KOPT-K1 (cell line): ENCODE measurements around the gene CRMP1.

Source experiments
- H3K27ac ChIP-seq: fragments of 200-600 bp; sonication (generic); 2 replicates; pipeline ENCODE4 v1.5.1; 2016; ENCODE audit warnings: antibody characterized with exemption, mild to moderate bottlenecking, low read depth, low read length; ENCODE audit not compliant: poor library complexity, severe bottlenecking
- H3K36me3 ChIP-seq: fragments of 200-600 bp; sonication (generic); 2 replicates; pipeline ENCODE4 v1.5.1; 2017; ENCODE audit warnings: antibody characterized with exemption, mild to moderate bottlenecking, low read length, moderate library complexity; ENCODE audit not compliant: insufficient read depth
- H3K9me3 ChIP-seq: fragments of 200-600 bp; sonication (generic); 2 replicates; pipeline ENCODE4 v1.5.1; 2017; ENCODE audit warnings: antibody characterized with exemption, low read length, mild to moderate bottlenecking; ENCODE audit not compliant: insufficient read depth, poor library complexity, severe bottlenecking

Gene CRMP1

DNA sequence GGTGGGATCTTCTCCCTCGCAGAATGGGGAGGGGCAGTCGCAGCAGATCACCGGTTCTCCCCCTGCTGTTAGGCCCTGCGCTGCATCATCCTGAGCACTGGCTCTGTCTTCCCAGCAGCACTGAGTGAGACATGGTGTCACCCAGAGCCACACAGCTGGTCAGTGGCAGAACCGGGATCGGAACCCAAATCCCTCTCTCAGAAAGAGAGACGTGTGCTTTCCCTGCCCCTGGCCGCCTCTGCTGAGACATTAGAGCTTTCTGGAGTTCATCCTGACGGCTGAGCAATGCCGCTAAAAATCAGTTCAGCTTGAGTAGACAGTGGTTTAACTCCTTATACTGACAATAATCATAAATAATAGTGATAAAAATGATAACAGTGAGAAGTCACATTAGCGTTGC, 93.9 kb downstream of the CRMP1 start:
- Histone ChIP-seq H3K27ac (no peak overlapping the region), H3K9me3 (peaks cover 7% of the 10 kb centered on the region), H3K36me3 (no peaks in the 10 kb centered on the region)

DNA sequence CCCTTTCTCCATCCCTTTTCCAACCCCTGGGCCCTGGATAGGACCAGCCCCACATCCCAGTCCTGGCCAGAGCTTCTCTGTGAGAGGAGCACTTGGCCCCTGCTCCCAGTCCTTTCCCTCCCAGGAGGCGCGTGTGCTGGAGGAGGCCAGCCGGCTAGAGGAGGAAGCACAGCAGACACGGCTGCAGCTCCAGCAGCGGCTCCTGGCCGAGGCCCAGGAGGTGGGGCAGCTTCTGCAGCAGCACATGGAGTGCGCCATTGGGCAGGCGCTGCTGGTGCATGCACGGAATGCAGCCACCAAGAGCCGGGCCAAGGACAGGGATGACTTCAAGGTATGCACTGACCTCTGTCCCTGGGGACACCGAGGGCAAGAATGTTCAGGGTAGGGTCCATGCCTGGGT, 94.4 kb downstream of the CRMP1 start:
- Histone ChIP-seq H3K27ac (no peak overlapping the region), H3K9me3 (peaks cover 7% of the 10 kb centered on the region), H3K36me3 (no peaks in the 10 kb centered on the region)

DNA sequence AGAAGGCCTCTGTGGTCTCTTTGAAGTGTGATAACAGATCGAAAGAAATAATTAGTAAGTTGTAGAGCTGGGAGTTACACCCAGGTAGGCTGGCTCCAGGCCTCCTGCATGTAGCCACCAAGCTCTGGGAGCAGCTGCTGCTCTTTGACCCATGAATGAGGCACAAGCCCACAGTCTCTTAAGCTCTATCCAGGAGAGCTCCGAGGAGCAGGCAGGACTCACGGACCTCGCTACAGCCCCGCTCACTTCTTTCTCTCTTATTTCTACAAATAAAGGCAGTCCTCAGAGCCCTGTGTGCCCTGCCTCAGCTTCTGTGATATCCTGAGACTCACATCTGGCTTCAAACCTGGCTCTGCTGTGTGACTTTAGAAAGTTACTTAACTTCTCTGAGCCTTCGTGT, 95.0 kb downstream of the CRMP1 start:
- no peak overlapping the region for H3K27ac ChIP-seq
- H3K9me3 ChIP-seq = peaks cover 7% of the 10 kb centered on the region
- H3K36me3 ChIP-seq = no peaks in the 10 kb centered on the region

DNA sequence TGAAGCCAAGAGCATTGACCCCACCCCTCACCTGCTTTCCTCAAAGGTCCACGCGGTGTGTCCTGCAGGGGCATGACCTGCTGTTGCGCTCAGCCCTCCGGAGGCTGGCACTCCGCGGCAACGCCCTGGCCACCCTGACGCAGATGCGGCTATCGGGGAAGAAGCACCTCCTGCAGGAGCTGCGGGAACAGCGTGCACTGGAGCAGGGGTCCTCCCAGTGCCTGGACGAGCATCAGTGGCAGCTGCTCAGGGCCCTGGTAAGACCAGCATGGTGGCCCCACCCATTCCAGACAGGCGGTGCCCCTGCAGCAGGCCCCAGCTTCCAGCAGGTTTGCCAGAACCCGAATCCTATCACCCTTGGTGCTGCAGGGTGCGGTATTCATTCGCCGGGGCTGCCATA, 95.9 kb downstream of the CRMP1 start:
- H3K9me3 ChIP-seq = peaks cover 7% of the 10 kb centered on the region
- H3K27ac ChIP-seq = no peak overlapping the region
- no peaks in the 10 kb centered on the region for H3K36me3 ChIP-seq

DNA sequence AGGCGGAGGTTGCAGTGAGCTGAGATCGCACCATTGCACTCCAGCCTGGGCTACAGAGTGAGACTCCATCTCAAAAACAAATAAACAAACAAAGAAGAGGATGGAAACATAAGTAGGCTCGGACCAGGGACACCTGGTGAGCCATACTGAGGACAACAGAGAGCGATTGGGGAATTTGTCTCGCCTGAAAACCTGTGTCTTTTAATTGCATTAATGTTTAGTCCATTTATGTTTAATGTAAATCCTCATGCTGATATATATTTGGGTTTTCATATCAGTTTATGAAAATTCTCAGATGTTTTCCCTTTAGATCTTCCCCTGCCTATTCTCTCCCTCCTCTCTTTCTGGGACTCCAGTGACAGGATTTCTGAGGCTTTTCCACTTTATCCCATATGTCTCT, 97.3 kb downstream of the CRMP1 start:
- Histone ChIP-seq H3K27ac (no peak overlapping the region), H3K9me3 (peaks cover 7% of the 10 kb centered on the region), H3K36me3 (no peaks in the 10 kb centered on the region)

DNA sequence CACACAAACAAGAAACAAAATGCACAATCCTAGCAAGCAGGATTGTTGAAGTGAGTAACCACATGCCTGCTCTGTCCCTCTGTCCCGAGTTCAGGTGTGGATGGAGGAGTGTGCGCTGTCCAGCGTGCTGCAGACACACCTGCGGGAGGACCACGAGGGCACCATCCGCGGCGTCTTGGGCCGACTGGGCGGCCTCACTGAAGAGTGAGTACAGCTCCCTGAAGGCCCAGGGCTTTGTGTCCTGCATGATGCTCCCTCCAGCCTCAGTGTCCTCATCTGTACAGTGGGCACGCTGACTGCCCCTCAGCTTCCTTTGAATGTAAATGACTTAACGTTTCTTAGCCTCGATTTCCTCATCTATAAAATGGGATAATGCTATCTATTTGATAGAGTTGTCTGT, 99.4 kb downstream of the CRMP1 start:
- H3K27ac ChIP-seq = no peak overlapping the region
- no peaks in the 10 kb centered on the region for H3K36me3 ChIP-seq
- peaks cover 7% of the 10 kb centered on the region for H3K9me3 ChIP-seq

DNA sequence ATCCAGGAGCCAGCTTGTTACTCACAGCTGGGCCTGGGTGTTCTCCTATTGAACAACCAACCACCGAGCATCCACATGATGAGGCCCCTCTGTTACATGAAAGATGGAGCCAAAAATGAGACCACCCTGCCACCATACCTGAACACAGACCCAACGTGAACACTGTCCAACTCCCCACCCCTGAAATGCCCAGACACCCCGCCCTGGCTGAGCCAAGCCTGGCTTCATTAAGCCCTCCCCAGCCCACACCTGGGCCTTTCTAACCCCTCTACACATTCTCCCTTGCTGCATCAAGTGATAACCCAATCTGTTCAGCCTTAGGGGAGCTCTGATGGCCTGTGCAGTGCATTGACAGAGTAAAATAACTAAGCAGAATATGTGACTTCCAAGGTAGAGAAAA, 101.2 kb downstream of the CRMP1 start:
- Histone ChIP-seq H3K27ac (no peak overlapping the region), H3K36me3 (no peaks in the 10 kb centered on the region), H3K9me3 (peaks cover 7% of the 10 kb centered on the region)

DNA sequence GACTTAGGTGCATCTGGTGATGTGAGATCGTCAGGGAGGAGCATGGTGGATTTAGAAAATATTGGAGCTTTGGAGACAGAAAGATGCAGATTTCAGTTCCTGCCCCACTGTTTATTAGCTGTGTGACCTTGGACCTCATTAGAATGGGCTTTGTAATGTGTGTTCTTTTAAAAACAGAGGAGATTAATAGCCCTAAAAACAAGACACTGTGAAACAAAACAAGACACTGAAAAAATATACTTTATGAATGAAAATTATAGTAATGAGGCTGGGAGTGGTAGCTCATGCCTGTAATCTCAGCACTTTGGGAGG, 102.4 kb downstream of the CRMP1 start:
- no peak overlapping the region for H3K27ac ChIP-seq
- H3K9me3 ChIP-seq = peaks cover 4% of the 10 kb centered on the region
- H3K36me3 ChIP-seq = no peaks in the 10 kb centered on the region

DNA sequence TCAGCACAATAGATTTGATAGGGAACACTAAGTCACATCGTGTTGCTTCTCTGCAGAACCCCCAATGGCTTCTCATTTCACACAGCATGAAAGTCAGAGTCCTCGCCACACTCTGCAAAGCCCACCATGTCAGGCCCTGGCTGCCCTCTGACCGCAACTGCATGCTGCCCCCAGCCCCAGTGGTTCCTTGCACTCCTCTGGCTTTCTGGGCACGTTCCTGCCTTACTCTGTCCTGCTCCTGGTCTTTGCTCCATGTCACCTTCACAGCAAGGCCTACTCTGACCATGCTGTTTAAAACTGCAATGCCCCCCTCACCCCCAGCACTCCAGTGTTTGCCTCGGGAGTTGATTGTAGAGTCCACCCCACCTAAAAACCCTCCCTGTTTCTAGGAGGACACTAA, 103.7 kb downstream of the CRMP1 start:
- H3K27ac ChIP-seq = no peak overlapping the region
- H3K36me3 ChIP-seq = no peaks in the 10 kb centered on the region
- H3K9me3 ChIP-seq = no peaks in the 10 kb centered on the region

DNA sequence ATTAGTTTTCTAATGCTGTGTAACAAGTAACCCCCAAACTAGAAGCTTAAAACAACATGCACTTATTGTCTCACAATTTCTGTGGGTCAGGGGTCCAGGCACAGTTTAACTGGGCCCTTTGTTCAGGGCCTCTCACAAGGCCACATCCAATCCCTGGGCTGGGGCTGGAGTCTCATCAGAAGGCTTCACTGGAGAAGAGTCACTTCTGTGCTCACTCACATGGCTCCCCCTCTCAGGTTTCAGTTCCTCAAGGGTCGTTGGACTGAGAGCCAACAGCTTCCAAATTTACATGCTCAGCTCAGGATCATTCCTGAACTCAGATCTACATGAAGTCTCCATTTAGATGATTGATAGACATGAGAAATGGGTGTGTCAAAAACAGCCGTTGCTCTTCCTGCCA, 104.7 kb downstream of the CRMP1 start:
- Histone ChIP-seq H3K27ac (no peak overlapping the region), H3K9me3 (no peaks in the 10 kb centered on the region), H3K36me3 (no peaks in the 10 kb centered on the region)

DNA sequence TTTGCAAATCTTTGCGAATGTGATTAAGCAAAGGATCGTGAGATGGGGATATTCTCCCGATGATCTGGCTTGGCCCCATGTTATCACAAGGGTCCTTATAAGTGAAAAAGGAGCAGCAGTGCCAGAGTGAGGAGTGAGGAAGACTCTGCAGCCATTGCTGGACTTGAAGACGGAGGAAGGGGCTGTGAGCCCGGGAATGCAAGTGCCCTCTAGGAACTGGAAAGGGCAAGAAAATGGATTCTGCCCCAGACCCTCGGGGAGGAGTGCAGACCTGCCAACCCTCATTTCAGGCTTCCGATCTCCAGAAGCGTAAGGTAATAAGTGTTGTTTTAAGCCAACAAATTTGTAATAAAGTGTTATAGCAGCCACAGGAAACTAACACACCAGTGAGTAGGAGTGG, 105.6 kb downstream of the CRMP1 start:
- no peak overlapping the region for H3K27ac ChIP-seq
- H3K36me3 ChIP-seq = no peaks in the 10 kb centered on the region
- H3K9me3 ChIP-seq = no peaks in the 10 kb centered on the region

DNA sequence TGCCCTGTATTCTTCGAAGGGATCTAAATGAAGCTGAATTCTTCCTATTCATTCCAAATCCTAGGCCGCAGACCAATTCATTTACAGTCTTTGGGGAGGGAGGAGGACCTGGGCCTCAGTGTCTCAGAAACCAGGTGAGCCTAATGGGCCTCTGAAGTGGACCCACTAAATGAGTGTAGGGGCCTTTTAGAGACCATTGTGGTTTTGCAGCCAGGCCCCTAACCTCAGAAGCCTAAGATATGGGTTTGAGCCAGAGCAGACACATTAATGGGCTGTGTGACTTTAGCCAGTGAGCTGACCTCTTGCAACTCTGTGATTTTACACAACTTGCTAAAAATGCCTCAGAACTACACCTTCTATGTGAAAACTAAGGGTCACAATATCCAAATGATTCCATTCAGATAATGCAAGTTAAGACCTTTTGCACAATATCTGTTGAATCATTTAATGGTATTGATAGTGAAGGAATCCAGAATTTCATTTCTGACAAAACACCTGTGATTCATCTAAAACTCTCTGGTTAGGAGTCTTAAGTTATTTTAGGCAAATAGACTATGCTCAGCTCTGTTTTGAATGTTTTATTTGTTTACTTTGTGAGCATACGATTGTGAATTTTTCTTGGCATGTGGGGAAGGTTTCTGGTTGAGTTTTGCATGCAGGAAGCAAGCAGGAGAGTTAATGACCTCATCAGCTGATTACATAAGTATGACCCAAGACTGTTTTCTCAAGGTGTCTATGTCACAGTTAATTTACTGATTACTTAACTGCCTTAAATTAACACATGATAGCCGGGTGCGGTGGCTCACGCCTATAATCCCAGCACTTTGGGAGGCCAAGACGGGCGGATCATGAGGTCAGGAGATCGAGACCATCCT, 106.8 kb downstream of the CRMP1 start:
- Histone ChIP-seq H3K27ac (no peak overlapping the region), H3K36me3 (no peaks in the 10 kb centered on the region), H3K9me3 (no peaks in the 10 kb centered on the region)

DNA sequence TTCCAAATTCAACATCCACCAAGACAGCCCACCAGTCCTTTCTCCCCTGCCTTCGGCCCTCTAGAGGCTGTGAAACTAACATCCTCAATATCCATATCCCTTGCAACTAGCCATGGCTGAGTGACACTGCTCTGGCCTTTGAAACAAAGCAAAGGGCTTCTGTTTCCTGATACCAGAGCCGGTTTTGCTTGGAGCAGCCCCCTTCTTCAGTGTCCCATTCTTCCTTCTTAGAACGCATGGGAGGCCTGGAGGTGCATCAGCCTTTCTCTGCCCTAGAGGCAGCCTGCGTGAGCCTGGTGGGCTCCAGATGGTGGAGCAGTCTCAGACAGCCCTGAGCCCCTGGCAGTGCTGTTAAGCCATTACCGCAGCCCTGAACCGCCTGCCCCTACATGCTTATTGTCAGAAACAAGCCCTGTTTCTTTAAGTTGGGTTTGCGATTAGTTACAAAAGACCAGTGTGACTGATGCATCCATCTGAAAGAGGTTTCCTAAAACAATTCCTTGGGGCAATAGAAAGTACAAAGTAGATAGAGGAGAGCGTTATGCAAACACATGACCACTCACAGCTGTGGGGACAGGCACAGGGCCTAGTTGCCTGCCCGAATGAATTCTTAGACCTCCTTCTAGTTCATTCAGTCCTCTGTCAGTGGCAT, 107.8 kb downstream of the CRMP1 start:
- Histone ChIP-seq H3K27ac (no peak overlapping the region), H3K36me3 (no peaks in the 10 kb centered on the region), H3K9me3 (no peaks in the 10 kb centered on the region)

DNA sequence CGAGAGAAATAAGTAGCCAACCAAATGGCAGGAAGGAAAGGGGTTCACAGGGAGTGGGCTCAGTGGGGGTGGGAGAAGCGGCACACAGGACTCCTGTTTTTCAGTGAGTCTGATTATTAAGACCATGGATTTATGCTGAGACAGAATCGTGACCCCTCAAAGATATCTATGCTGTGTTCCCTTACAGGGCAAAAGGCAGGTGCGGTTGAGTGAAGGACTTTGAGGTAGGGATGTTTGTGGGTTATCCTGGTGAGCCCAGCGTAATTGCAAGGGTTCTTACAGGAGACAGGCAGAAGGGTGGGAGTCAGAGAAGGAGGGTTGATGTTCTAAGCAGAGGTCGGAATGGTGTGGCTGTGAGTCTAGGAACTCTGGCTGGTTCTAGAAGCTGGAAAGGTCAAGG, 108.9 kb downstream of the CRMP1 start:
- no peaks in the 10 kb centered on the region for H3K9me3 ChIP-seq
- no peaks in the 10 kb centered on the region for H3K36me3 ChIP-seq
- H3K27ac ChIP-seq = no peak overlapping the region

DNA sequence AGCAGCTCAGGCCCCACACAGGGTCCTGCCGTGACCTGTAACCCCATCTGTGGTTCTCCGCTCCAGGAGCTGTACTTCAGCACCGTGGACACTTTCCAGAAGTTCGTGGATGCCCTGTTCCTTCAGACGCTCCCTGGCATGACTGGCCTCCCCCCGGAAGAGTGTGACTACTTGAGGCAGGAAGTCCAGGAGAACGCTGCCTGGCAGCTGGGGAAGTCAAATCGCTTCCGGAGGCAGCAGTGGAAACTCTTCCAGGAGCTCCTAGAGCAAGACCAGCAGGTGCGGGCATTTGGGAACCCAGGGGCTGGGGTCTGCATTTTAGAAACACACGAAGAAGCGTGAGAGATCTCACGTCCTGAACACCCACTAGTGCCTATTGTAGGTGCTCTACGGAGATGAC, 109.4 kb downstream of the CRMP1 start:
- no peaks in the 10 kb centered on the region for H3K9me3 ChIP-seq
- no peaks in the 10 kb centered on the region for H3K36me3 ChIP-seq
- no peak overlapping the region for H3K27ac ChIP-seq

DNA sequence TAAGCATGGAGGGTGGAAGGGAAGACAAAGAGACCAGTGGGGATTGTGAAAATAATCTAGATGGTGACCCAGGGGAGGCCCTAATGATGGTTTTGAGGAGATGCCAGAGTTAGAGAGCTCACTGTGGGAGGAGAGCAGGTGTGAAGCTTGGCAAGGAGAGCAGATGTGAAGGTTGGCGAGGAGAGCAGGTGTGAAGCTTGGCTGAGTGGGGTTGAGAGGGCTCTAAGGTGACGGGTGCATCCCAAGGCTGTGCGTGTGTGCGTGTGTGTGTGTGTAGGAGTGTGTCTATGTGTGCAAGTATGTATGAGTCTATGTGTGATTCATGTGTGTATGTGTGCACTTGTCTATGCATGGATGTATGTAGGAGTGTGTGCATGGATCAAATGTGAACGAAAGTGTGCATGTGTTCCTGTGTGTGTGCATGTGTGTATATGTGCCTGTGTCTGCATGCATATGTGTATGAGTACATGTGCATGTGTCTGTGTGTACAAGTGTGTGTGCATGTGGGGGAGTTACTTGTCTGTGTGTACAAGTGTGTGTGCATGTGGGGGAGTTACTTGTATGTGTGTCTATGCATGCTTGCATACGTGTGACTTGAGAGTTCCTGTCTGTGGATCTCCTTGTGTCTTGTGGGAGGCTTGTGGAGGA, 109.9 kb downstream of the CRMP1 start:
- Histone ChIP-seq H3K27ac (no peak overlapping the region), H3K36me3 (no peaks in the 10 kb centered on the region), H3K9me3 (no peaks in the 10 kb centered on the region)
